ENCODE results near the gene ATP6V0A4.
"Not testable (repeated sequence)": the region's sequence is repeated elsewhere in the genome, so short reads cannot be mapped to it uniquely, and the experiment has no call there.

Gene ATP6V0A4

DNA sequence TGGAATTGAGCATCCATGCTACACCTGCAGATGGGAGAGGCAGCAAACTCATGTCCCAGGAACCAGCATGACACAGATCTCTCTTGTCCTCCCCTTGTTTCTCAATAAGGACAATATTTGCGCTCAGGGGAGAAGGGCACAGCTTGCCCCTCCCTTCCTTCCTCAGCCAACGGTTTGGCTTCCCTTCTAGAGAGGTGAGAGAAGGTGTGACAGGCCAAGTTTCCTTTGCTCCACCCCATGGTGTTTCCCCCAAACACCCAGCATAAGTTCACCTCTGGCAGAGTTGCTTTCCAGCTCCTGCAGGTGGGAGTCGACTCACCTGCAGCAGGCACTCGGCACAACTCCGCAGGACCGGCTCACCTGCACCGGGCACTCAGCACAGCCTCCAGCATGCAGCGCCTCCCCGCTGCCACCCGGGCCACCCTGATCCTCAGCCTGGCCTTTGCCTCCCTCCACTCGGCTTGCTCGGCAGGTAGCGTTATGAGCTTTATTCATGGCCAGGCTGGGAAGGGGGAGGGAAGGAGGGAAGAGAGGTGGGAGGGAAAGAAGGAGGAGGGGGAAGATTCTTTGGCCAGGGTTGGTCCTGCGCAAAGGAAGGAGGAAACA, at the start of gene ATP6V0A4, which contains the start of gene TMEM213:
Gene ATP6V0A4 (minus strand): TSS at position 482 of the 606 bp plus-strand sequence. CDS start 26,949 bp downstream, outside the sequence.
Gene TMEM213 (plus strand): TSS at position 280 of the 606 bp plus-strand sequence. CDS start 111 bp downstream, at position 391.
- DNase-seq, result no peak

DNA sequence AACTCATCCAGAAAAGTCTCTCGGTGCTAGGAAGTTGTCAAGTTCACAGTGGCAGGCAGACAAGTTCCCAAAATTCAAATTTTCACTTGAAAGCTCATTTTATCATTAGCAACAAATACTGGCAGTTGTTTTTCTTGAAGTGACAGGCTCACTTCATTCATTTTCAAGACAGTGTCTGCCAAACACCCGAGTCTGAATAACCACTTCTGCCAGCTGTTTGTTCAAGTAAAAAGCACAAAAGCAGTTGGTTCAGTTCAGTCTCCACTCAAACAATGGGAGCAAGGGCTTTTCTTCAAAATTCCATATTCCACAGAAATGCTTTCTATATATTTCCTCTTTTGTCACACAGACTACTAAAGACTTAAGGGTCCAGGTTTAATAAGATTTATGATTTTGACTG, 47.7 kb upstream of the ATP6V0A4 start:
- DNase-seq, result no peak

GRCh38 chr7:138843632-138844580, 45.9 kb upstream of the ATP6V0A4 start:
- DNase-seq, result no peak

- DNase-seq, result no peak
Measured at GRCh38 chr7:138842111-138842510, 44.1 kb upstream of the ATP6V0A4 start.

- DNase-seq, result no peak
Measured at GRCh38 chr7:138838166-138838565, 40.2 kb upstream of the ATP6V0A4 start.

GRCh38 chr7:138837627-138838026, 39.6 kb upstream of the ATP6V0A4 start:
- no peak for DNase-seq

DNA sequence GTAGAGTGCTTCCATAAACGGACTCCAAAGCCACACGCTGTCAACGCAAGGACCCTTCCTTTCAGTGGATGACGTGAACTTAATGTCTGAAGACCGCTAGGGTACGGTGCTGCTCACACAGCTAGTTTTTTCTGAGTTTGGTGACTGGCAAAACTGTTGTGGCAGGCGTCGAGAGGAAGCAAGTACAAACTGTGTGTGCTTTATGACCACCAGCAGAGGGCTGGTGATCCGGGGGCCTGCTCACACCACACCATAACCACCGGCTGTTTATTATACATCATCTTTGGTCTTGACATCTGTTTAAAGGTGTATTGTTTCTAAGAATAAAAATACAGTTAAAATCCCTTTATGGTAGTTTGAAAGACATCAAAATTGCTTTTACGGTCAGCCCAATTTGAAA, 37.1 kb upstream of the ATP6V0A4 start:
- DNase-seq, result no peak

- peak; percentile 9 for DNase-seq
Measured at GRCh38 chr7:138834583-138834982, 36.6 kb upstream of the ATP6V0A4 start.

- DNase-seq, result no peak
Measured at GRCh38 chr7:138833596-138833995, 35.6 kb upstream of the ATP6V0A4 start.

DNA sequence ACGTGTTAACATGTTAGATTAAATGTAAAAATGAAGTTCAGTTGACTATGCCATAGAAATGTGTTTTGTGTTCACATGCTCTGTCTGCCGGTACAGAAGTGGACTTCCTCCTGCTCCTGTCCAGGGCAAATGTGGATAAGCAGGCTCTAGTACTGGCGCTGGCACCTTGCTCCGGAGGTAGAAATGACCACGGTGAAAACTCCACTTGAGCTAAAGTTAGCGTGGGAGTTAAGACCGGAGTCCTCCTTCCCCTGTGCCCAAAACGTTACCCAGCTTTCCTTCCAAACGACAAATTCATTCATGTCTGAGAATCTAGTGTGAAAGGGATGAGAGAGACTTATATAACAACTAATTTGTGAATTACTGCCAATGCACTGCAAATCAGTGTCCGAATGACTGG, 35.0 kb upstream of the ATP6V0A4 start:
- DNase-seq, result no peak

DNA sequence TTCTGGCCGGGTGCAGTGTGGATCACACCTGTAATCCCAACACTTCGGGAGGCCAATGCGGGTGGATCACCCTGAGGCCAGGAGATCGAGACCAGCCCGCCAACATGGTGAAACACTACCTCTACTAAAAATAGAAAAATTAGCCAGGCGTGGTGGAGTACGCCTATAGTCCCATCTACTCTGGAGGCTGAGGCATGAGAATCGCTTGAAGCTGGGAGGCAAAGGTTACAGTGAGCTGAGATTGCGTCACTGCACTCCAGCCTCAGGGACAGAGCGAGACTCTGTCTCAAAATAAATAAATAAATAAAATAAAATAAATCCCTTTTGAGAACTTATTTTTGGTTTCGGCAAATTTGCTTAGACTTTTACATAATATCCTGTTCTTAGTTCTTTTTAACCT, 31.3 kb upstream of the ATP6V0A4 start:
- DNase-seq, result no peak

GRCh38 chr7:138828302-138828701, 30.3 kb upstream of the ATP6V0A4 start:
- no peak for DNase-seq

DNA sequence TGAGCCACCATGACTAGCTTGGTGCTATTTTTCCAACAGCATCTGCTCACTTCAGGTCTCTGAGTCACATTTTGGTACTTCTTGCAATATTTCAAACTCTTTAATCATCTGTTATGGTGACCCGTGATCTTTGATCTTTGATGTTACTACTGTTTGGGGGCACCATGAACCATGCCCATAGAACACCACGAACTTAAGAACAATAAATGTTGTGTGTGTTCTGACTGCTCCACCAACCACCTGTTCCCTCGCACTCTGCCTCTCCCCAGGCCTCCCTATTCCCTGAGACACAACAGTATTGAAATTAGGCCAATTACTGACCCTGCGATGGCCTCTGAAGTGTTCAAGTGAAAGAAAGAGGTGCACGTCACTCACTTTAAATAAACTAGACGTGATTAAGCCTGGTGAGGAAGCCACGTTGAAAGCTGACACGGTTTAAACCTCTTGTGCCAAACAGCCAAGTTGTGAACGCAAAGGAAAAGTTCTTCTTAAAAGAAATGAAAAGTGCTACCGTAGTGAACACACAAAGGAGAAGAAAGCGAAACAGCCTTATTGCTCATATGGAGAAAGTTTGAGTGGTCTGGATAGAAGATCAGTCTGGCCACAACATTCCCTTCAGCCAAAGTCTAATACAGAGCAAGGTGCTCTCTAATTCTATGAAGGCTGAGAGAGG, 27.2 kb upstream of the ATP6V0A4 start:
- DNase-seq, result no peak

GRCh38 chr7:138822867-138823535, 25.0 kb upstream of the ATP6V0A4 start:
- DNase-seq, result no peak

GRCh38 chr7:138821912-138822311, 23.9 kb upstream of the ATP6V0A4 start:
- DNase-seq, result no peak

- DNase-seq, result no peak
Measured at GRCh38 chr7:138819625-138820024, 21.6 kb upstream of the ATP6V0A4 start.

DNA sequence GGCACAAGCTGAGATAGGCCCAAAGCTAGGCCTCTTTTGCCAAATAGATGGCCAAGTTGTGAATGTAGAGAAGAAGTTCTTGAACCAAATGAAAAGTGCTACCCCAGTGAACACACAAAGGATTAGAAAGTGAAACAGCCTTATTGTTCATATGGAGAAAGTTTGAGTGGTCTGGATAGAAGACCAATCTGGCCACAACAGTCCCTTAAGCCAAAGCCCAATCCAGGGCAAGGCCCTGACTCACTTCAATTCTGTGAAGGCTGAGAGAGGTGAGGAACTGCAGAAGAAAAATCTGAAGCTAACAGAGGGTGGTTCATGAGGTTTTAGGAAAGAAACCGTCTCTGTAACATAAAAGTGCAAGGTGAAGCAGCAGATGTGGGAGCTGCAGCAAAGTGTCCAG, 18.7 kb upstream of the ATP6V0A4 start:
- no peak for DNase-seq

DNA sequence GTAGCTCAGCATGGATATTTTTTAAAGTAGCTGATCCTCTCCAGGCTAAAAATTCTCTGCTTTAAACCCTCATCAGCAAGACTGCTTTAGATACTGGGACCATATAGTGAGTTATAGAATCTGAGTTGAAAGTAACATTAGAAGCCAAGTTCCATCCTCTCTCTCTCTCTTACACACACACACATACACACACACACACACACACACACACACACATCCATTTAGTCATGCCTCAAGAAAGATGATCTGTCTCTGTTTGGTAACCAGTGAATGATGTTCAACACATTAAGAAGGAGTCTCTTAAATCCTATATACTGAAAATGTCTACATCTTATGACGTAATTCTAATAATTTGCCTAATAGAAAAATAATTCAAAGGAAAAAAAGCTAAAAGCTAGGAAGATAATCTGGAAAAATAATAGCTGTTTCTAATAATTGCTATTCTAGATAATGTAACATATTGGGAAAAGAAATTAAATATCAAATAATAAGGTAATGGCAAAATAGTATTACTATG, 16.9 kb upstream of the ATP6V0A4 start:
- no peak for DNase-seq

DNA sequence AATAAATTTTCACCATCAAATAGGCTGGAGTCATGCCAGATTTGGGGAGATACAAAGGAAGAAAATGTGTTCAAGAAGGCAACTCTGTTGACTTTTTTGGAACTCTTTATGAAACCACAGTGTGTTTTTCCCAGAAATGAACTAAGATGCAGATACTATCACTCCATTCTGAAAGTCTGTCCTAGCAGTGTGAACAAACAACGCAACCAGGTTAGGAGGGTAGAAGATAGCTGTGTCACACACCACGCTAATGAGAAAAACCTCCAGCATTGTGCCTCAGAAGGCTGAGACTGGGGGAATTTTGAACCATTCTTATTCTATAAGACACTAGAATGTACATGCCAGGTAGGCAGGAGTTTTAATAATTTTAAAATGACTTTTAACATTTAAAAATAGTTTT, 15.9 kb upstream of the ATP6V0A4 start:
- DNase-seq, result no peak

DNA sequence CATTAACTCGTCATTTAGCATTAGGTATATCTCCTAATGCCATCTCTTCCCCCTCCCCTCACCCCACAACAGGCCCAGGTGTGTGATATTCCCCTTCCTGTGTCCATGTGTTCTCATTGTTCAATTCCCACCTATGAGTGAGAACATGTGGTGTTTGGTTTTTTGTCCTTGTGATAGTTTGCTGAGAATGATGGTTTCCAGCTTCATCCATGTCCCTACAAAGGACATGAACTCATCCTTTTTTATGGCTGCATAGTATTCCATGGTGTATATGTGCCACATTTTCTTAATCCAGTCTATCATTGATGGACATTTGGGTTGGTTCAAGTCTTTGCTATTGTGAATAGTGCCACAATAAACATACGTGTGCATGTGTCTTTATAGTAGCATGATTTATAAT, 13.3 kb upstream of the ATP6V0A4 start:
- not testable (repeated sequence) for DNase-seq

GRCh38 chr7:138809346-138809745, 11.3 kb upstream of the ATP6V0A4 start:
- DNase-seq, result no peak

GRCh38 chr7:138804618-138805017, 6.6 kb upstream of the ATP6V0A4 start:
- no peak for DNase-seq

DNA sequence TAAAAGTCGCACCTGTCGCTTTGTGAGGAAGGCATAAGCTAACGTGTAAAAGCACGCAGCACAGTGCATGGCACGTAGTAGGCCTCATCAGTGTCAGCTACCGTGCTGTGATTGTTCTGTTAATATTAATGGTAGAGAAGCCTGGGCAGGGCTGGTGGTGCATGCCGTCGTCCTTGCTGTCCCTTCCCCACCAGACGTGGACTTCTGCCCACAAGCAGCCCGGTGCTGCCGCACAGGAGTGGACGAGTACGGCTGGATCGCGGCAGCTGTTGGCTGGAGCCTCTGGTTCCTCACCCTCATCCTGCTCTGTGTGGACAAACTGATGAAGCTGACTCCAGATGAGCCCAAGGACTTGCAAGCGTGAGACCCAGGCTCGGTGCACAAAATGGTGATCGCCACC, 4.7 kb upstream of the ATP6V0A4 start:
- no peak for DNase-seq

Data from stimulated activated CD4-positive, alpha-beta T cell treated with anti-CD3 and anti-CD28 coated beads, Interleukin-1b, Interleukin-23, amount 100 ng/mL, for 48 hours (primary cell).